Measurements from ENCODE around the gene MAP2K6. TPM values are rescaled to one million over a fixed set of nuclear protein-coding genes. Genes with fewer than 3 reads are reported as not detected.

The MAP2K6 gene
- total and polyA plus RNA-seq, 4 donors, result 2.2 to 14.4 (median 7.6) TPM

GRCh38 chr17:69503711-69504110, 89.2 kb downstream of the MAP2K6 start:
- Histone ChIP-seq H3K27me3 (ENCODE audit: control insufficient read depth in 3 of 3, insufficient read depth in 3 of 3, low read length in 2 of 3) (no peaks in the 10 kb centered on the region), H3K27ac (ENCODE audit: low read depth in 1 of 2, low read length in 1 of 2) (no peak overlapping the region), H3K4me1 (ENCODE audit: control insufficient read depth in 5 of 5, insufficient read depth in 5 of 5, low read length in 5 of 5) (peaks cover 0 to 25% (median 16%) of the 10 kb centered on the region in 5 donors), H3K9ac (ENCODE audit: insufficient read depth in 1 of 2, low read length in 2 of 2) (no peak overlapping the region), H3K4me3 (no peak overlapping the region), H3K36me3 (ENCODE audit: control insufficient read depth in 4 of 4, insufficient read depth in 4 of 4, low read length in 4 of 4) (peaks cover 0 to 3% (median 1%) of the 10 kb centered on the region in 4 donors), H3K9me3 (ENCODE audit: control insufficient read depth in 4 of 4, insufficient read depth in 3 of 4, low read length in 3 of 4) (no peaks in the 10 kb centered on the region)
- ATAC-seq (ENCODE audit: insufficient read depth, low FRiP score), result no peak
- TF ChIP-seq CTCF (IDR thresholded peaks at IDR 0.05; ENCODE audit: control extremely low read depth, extremely low read depth), result no peak
- no peak for DNase-seq
- WGBS, 2 donors, result 61 to 85% methylated on average over 5 of the region's 5 CpGs

- H3K36me3 ChIP-seq (ENCODE audit: control insufficient read depth in 4 of 4, insufficient read depth in 4 of 4, low read length in 4 of 4), result peaks cover 0 to 3% (median 1%) of the 10 kb centered on the region in 4 donors
- H3K9ac ChIP-seq (ENCODE audit: insufficient read depth in 1 of 2, low read length in 2 of 2), result no peak overlapping the region
- H3K27me3 ChIP-seq (ENCODE audit: control insufficient read depth in 3 of 3, insufficient read depth in 3 of 3, low read length in 2 of 3), result no peaks in the 10 kb centered on the region
- no peak overlapping the region for H3K4me3 ChIP-seq
- H3K9me3 ChIP-seq (ENCODE audit: control insufficient read depth in 4 of 4, insufficient read depth in 3 of 4, low read length in 3 of 4), result no peaks in the 10 kb centered on the region
- no peak overlapping the region for H3K27ac ChIP-seq (ENCODE audit: low read depth in 1 of 2, low read length in 1 of 2)
- ATAC-seq (ENCODE audit: insufficient read depth, low FRiP score) (no peak), DNase-seq (no peak)
- no peak for TF ChIP-seq CTCF (IDR thresholded peaks at IDR 0.05; ENCODE audit: control extremely low read depth, extremely low read depth)
- H3K4me1 ChIP-seq (ENCODE audit: control insufficient read depth in 5 of 5, insufficient read depth in 5 of 5, low read length in 5 of 5), result peaks cover 0 to 22% (median 14%) of the 10 kb centered on the region in 5 donors
- 94 to 96% methylated on average over 3 of the region's 3 CpGs for WGBS, 2 donors
These were observed 91.2 kb downstream of the MAP2K6 start for GRCh38 chr17:69505740-69506139.

GRCh38 chr17:69506489-69506888, 92.0 kb downstream of the MAP2K6 start:
- Histone ChIP-seq H3K4me1 (ENCODE audit: control insufficient read depth in 5 of 5, insufficient read depth in 5 of 5, low read length in 5 of 5) (peaks cover 0 to 15% (median 9%) of the 10 kb centered on the region in 5 donors), H3K27me3 (ENCODE audit: control insufficient read depth in 3 of 3, insufficient read depth in 3 of 3, low read length in 2 of 3) (no peaks in the 10 kb centered on the region), H3K4me3 (no peak overlapping the region), H3K9me3 (ENCODE audit: control insufficient read depth in 4 of 4, insufficient read depth in 3 of 4, low read length in 3 of 4) (no peaks in the 10 kb centered on the region), H3K36me3 (ENCODE audit: control insufficient read depth in 4 of 4, insufficient read depth in 4 of 4, low read length in 4 of 4) (peaks cover 0 to 3% (median 1%) of the 10 kb centered on the region in 4 donors), H3K27ac (ENCODE audit: low read depth in 1 of 2, low read length in 1 of 2) (no peak overlapping the region), H3K9ac (ENCODE audit: insufficient read depth in 1 of 2, low read length in 2 of 2) (no peak overlapping the region)
- no peak for TF ChIP-seq CTCF (IDR thresholded peaks at IDR 0.05; ENCODE audit: control extremely low read depth, extremely low read depth)
- WGBS, 2 donors, result 99 to 100% methylated on average over 1 of the region's 1 CpG
- ATAC-seq (ENCODE audit: insufficient read depth, low FRiP score) (no peak), DNase-seq (no peak)

DNA sequence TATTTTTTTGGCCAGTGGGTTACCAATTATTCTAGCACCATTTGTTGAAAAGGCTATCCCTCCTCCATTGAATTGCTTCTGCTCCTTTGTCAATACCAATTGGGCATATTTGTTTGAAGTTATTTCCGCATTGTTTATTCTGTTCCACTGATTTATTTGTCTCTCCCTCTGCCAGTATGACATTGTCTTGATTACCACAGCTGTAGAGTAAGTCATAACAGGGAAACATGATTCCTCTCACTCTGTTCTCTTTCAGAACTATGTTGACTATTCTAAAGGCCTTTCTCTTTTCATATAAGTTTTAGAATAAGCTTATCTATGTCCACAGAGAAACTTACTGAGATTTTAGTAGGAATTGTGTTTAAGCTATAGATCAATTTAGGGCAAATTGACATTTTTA, 94.3 kb downstream of the MAP2K6 start:
- ATAC-seq (ENCODE audit: insufficient read depth, low FRiP score), result no peak
- Histone ChIP-seq H3K4me3 (no peak overlapping the region), H3K27me3 (ENCODE audit: control insufficient read depth in 3 of 3, insufficient read depth in 3 of 3, low read length in 2 of 3) (no peaks in the 10 kb centered on the region), H3K9me3 (ENCODE audit: control insufficient read depth in 4 of 4, insufficient read depth in 3 of 4, low read length in 3 of 4) (no peaks in the 10 kb centered on the region), H3K4me1 (ENCODE audit: control insufficient read depth in 5 of 5, insufficient read depth in 5 of 5, low read length in 5 of 5) (no peaks in the 10 kb centered on the region), H3K9ac (ENCODE audit: insufficient read depth in 1 of 2, low read length in 2 of 2) (no peak overlapping the region), H3K36me3 (ENCODE audit: control insufficient read depth in 4 of 4, insufficient read depth in 4 of 4, low read length in 4 of 4) (peaks cover 0 to 3% (median 1%) of the 10 kb centered on the region in 4 donors), H3K27ac (ENCODE audit: low read depth in 1 of 2, low read length in 1 of 2) (no peak overlapping the region)
- 92 to 94% methylated on average over 1 of the region's 1 CpG for WGBS, 2 donors
- DNase-seq, result no peak
- no peak for TF ChIP-seq CTCF (IDR thresholded peaks at IDR 0.05; ENCODE audit: control extremely low read depth, extremely low read depth)

Measured in lung (tissue), 12 donors.